GM21825 (cell line): ENCODE results near the gene NLN.
"Not testable (repeated sequence)": the region's sequence is repeated elsewhere in the genome, so short reads cannot be mapped to it uniquely, and the experiment has no call there.

ENCODE experiments used
- ATAC-seq: cut with Tn5 transposase; IDR thresholded peaks from one replicate; pipeline ENCODE4 v1.9.1; 2021; ENCODE audit warnings: mild to moderate bottlenecking, moderate library complexity; ENCODE audit not compliant: unreplicated experiment

Gene NLN

GRCh38 chr5:65721720-65722574 lies at the start of gene NLN, which contains the start of gene SGTB:
Gene NLN (plus strand): TSS chr5:65722205. CDS start chr5:65722374, 169 bp downstream.
Gene SGTB (minus strand): TSS chr5:65722109. CDS start chr5:65720807, 1,302 bp downstream.
- peak; percentile 86 for ATAC-seq

- ATAC-seq = no peak
Observed at GRCh38 chr5:65672796-65673195, 49.2 kb upstream of the NLN start.

GRCh38 chr5:65674749-65675148 lies 47.3 kb upstream of the NLN start:
- no peak for ATAC-seq

- not testable (repeated sequence) for ATAC-seq
Observed at GRCh38 chr5:65676056-65676455, 45.9 kb upstream of the NLN start.

- ATAC-seq = no peak
Observed at GRCh38 chr5:65682148-65682547, 39.9 kb upstream of the NLN start.

GRCh38 chr5:65693121-65693520 lies 28.9 kb upstream of the NLN start:
- ATAC-seq = no peak

GRCh38 chr5:65695162-65695755 lies 26.7 kb upstream of the NLN start:
- no peak for ATAC-seq

- no peak for ATAC-seq
Observed at GRCh38 chr5:65695896-65696295, 26.1 kb upstream of the NLN start.

GRCh38 chr5:65696892-65697291 lies 25.1 kb upstream of the NLN start:
- no peak for ATAC-seq

GRCh38 chr5:65699338-65699737 lies 22.7 kb upstream of the NLN start:
- no peak for ATAC-seq

- ATAC-seq = no peak
Observed at GRCh38 chr5:65702036-65702435, 20.0 kb upstream of the NLN start.

- no peak for ATAC-seq
Observed at GRCh38 chr5:65704621-65705239, 17.3 kb upstream of the NLN start.

- ATAC-seq = no peak
Observed at GRCh38 chr5:65707663-65708062, 14.3 kb upstream of the NLN start.

GRCh38 chr5:65708145-65708544 lies 13.9 kb upstream of the NLN start:
- no peak for ATAC-seq

- no peak for ATAC-seq
Observed at GRCh38 chr5:65718576-65719310, 3.3 kb upstream of the NLN start.

GRCh38 chr5:65721050-65721719 lies 820 bp upstream of the NLN start:
- ATAC-seq = peak; percentile 22

GRCh38 chr5:65722575-65723403 lies 784 bp downstream of the NLN start:
- ATAC-seq = no peak

GRCh38 chr5:65727491-65728156 lies 5.6 kb downstream of the NLN start:
- no peak for ATAC-seq

- no peak for ATAC-seq
Observed at GRCh38 chr5:65728218-65728617, 6.2 kb downstream of the NLN start.
